Measurements from ENCODE around the gene ZNF362. TPM values are rescaled to one million over a fixed set of nuclear protein-coding genes. Genes with fewer than 3 reads are reported as not detected.

ZNF362 gene
- total and polyA plus RNA-seq, 2 donors (not counting 1 experiment from before 2014, with no cell fraction given): 3.8 to 5.7 TPM

DNA sequence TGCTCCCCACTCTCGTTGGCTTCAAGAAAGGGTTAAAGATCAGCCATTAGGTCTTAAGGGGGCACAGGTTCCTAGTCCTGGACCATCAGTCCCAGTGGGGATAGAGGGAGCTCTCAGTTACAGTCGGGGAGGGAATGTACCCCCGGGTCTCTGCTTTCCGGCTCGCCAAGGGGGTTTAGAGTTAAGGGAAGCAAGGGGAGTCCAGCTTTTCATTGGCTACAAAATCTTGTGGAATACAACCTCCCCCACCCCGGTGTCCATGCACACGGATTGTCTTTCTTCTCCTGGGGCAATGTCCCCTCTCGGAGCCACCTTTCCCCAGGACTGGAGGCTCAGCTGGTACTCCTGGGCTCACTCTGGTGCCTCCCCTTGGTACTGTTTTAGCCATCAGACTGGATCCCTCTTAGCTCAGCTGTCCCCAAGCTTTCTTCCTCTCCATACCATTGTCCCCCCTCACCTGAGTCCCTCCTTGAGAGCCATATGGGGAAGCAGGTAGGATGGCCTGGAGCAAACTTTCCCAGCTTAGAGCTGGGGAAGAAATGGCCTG, 64.4 kb downstream of the ZNF362 start, which contains the start of gene A3GALT2:
Gene A3GALT2 (minus strand): TSS at position 480 of the 547 bp plus-strand sequence. CDS start 0 bp downstream, at position 480.
- Histone ChIP-seq H3K36me3 (ENCODE audit: control insufficient read depth, insufficient read depth, low read length) (peaks cover 21% of the 10 kb centered on the region), H3K4me3 (replicated peaks in 1 of 4; ENCODE audit: control extremely low read depth in 1 of 4, insufficient read depth in 1 of 4, low read depth in 3 of 4, low read length in 4 of 4) (no peak within 1 kb of the TSS), H3K27ac (ENCODE audit: insufficient read depth, low read length) (no peak within 1 kb of the TSS), H3K79me2 (ENCODE audit: control insufficient read depth, insufficient read depth, low read length) (no peaks in the 10 kb centered on the region), H3K4me2 (ENCODE audit: extremely low read depth, insufficient read depth, low read length) (no peak within 1 kb of the TSS), H3K9ac (ENCODE audit: insufficient read depth, low read length) (no peak within 1 kb of the TSS), H3K9me3 (ENCODE audit: control insufficient read depth, insufficient read depth, low read depth, low read length) (no peaks in the 10 kb centered on the region), H4K20me1 (ENCODE audit: control insufficient read depth, extremely low read depth, insufficient read depth, low read length) (no peaks in the 10 kb centered on the region), H3K4me1 (ENCODE audit: control insufficient read depth, extremely low read depth, insufficient read depth, low read length) (no peaks in the 10 kb centered on the region), H3K27me3 (ENCODE audit: control insufficient read depth, insufficient read depth, low read length) (no peaks in the 10 kb centered on the region), H2AFZ (ENCODE audit: low read length) (no peak within 1 kb of the TSS)
- DNase-seq (ENCODE audit: low read depth in 2 of 2): no peak
- no peak for TF ChIP-seq EZH2 (IDR thresholded peaks at IDR 0.05; ENCODE audit: low read length, missing control alignments)
- TF ChIP-seq, protein P1, sequence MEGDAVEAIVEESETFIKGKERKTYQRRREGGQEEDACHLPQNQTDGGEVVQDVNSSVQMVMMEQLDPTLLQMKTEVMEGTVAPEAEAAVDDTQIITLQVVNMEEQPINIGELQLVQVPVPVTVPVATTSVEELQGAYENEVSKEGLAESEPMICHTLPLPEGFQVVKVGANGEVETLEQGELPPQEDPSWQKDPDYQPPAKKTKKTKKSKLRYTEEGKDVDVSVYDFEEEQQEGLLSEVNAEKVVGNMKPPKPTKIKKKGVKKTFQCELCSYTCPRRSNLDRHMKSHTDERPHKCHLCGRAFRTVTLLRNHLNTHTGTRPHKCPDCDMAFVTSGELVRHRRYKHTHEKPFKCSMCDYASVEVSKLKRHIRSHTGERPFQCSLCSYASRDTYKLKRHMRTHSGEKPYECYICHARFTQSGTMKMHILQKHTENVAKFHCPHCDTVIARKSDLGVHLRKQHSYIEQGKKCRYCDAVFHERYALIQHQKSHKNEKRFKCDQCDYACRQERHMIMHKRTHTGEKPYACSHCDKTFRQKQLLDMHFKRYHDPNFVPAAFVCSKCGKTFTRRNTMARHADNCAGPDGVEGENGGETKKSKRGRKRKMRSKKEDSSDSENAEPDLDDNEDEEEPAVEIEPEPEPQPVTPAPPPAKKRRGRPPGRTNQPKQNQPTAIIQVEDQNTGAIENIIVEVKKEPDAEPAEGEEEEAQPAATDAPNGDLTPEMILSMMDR (conservative IDR thresholded peaks at IDR 0.05 in 1 of 2, IDR thresholded peaks at IDR 0.05 in 1 of 2; ENCODE audit: low read depth in 1 of 2, low read length in 2 of 2): no peak

DNA sequence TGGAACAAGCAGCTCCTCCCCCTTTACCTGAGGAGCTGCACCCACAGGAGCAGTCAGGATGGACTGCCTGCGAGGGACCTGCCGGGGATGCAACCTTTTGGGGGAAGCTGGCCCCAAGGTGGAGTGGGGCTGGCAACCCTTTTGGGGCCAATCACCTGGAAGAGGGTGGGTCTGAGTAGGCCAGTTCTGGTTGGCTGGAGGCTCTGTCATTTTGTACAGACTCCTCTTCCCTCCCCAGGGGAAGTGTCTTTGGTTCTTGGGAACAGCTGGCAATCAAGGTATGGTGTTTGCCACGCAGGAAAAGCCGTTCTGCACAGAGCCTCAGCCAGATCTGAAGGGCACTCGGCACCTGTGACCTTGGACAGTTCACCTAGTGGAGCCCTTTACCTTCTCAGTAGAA, 64.9 kb downstream of the ZNF362 start:
- H3K4me2 ChIP-seq (ENCODE audit: extremely low read depth, insufficient read depth, low read length): no peak overlapping the region
- H3K9ac ChIP-seq (ENCODE audit: insufficient read depth, low read length): no peak overlapping the region
- H2AFZ ChIP-seq (ENCODE audit: low read length): no peak overlapping the region
- no peak for TF ChIP-seq EZH2 (IDR thresholded peaks at IDR 0.05; ENCODE audit: low read length, missing control alignments)
- TF ChIP-seq, protein P1 (conservative IDR thresholded peaks at IDR 0.05 in 1 of 2, IDR thresholded peaks at IDR 0.05 in 1 of 2; ENCODE audit: low read depth in 1 of 2, low read length in 2 of 2): no peak
- no peaks in the 10 kb centered on the region for H3K27me3 ChIP-seq (ENCODE audit: control insufficient read depth, insufficient read depth, low read length)
- H3K36me3 ChIP-seq (ENCODE audit: control insufficient read depth, insufficient read depth, low read length): peaks cover 24% of the 10 kb centered on the region
- H3K27ac ChIP-seq (ENCODE audit: insufficient read depth, low read length): no peak overlapping the region
- H3K4me3 ChIP-seq (replicated peaks in 1 of 4; ENCODE audit: control extremely low read depth in 1 of 4, insufficient read depth in 1 of 4, low read depth in 3 of 4, low read length in 4 of 4): no peak overlapping the region
- DNase-seq (ENCODE audit: low read depth in 2 of 2): no peak
- no peaks in the 10 kb centered on the region for H4K20me1 ChIP-seq (ENCODE audit: control insufficient read depth, extremely low read depth, insufficient read depth, low read length)
- H3K9me3 ChIP-seq (ENCODE audit: control insufficient read depth, insufficient read depth, low read depth, low read length): no peaks in the 10 kb centered on the region
- H3K79me2 ChIP-seq (ENCODE audit: control insufficient read depth, insufficient read depth, low read length): no peaks in the 10 kb centered on the region
- H3K4me1 ChIP-seq (ENCODE audit: control insufficient read depth, extremely low read depth, insufficient read depth, low read length): no peaks in the 10 kb centered on the region

DNA sequence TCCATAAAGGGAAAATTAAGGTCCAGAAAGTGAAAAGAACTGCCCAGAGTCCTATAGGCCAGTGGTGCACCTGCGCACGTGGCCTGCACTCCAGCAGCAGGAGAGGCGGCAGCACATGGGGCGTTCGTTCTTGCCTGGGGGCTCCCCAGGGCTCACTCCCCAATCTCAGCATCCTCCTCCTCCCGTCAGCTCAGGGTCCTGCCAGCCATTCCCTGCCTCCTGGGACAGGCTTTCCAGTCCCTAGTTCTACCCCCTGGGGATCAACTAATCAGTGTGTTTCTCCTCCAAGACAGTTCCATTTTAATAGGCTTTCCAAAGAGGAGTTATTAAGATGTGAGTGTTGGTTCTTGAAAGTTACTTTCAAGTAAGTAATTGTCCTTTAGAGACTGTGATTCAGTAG, 65.8 kb downstream of the ZNF362 start:
- Histone ChIP-seq H3K4me2 (ENCODE audit: extremely low read depth, insufficient read depth, low read length) (no peak overlapping the region), H3K4me1 (ENCODE audit: control insufficient read depth, extremely low read depth, insufficient read depth, low read length) (peaks cover 3% of the 10 kb centered on the region), H4K20me1 (ENCODE audit: control insufficient read depth, extremely low read depth, insufficient read depth, low read length) (no peaks in the 10 kb centered on the region), H3K9me3 (ENCODE audit: control insufficient read depth, insufficient read depth, low read depth, low read length) (no peaks in the 10 kb centered on the region), H3K9ac (ENCODE audit: insufficient read depth, low read length) (no peak overlapping the region), H3K4me3 (replicated peaks in 1 of 4; ENCODE audit: control extremely low read depth in 1 of 4, insufficient read depth in 1 of 4, low read depth in 3 of 4, low read length in 4 of 4) (no peak overlapping the region), H3K79me2 (ENCODE audit: control insufficient read depth, insufficient read depth, low read length) (peaks cover 2% of the 10 kb centered on the region), H2AFZ (ENCODE audit: low read length) (no peak overlapping the region), H3K27me3 (ENCODE audit: control insufficient read depth, insufficient read depth, low read length) (no peaks in the 10 kb centered on the region), H3K27ac (ENCODE audit: insufficient read depth, low read length) (no peak overlapping the region), H3K36me3 (ENCODE audit: control insufficient read depth, insufficient read depth, low read length) (peaks cover 27% of the 10 kb centered on the region)
- TF ChIP-seq, protein P1 (conservative IDR thresholded peaks at IDR 0.05 in 1 of 2, IDR thresholded peaks at IDR 0.05 in 1 of 2; ENCODE audit: low read depth in 1 of 2, low read length in 2 of 2): no peak
- DNase-seq (ENCODE audit: low read depth in 2 of 2): no peak
